Neural cell (in vitro differentiated cells): ENCODE data around the gene NRIP3. TPM values are rescaled to one million over a fixed set of nuclear protein-coding genes. Genes with fewer than 3 reads are reported as not detected.

ENCODE experiments used
- H2AFZ ChIP-seq: fragments of 200-600, 300-800 bp; sonication (generic), shearing (Covaris generic); 2 replicates; pipeline ENCODE4 v1.6.0; 2014; ENCODE audit warnings: low read depth, mild to moderate bottlenecking, antibody characterized with exemption, low read length, moderate library complexity
- H3F3A ChIP-seq: fragments of 200-600 bp; shearing (Covaris generic); 2 replicates; pipeline ENCODE4 v1.6.1; 2016; ENCODE audit warnings: mild to moderate bottlenecking, moderate library complexity, mixed read lengths, antibody characterized with exemption, low read length; ENCODE audit not compliant: insufficient read depth, poor library complexity, severe bottlenecking
- H3K27ac ChIP-seq: fragments of 200-600, 300-800 bp; sonication (generic), shearing (Covaris generic); 2 replicates; pipeline ENCODE4 v1.5.1; 2014; ENCODE audit warnings: mild to moderate bottlenecking, low read length, moderate library complexity
- H3K27me3 ChIP-seq: fragments of 300-800, 200-600 bp; sonication (generic), shearing (Covaris generic); 2 replicates; pipeline ENCODE4 v1.6.0; 2014; ENCODE audit warnings: mild to moderate bottlenecking, low read depth, low read length, moderate library complexity; ENCODE audit not compliant: insufficient read depth
- H3K36me3 ChIP-seq: fragments of 300-800, 200-600 bp; sonication (generic), shearing (Covaris generic); 2 replicates; pipeline ENCODE4 v1.5.1; 2014; ENCODE audit warnings: mild to moderate bottlenecking, antibody characterized with exemption, low read length, moderate library complexity; ENCODE audit not compliant: insufficient read depth
- H3K4me2 ChIP-seq: fragments of 300-800, 200-600 bp; sonication (generic), shearing (Covaris generic); 2 replicates; pipeline ENCODE4 v1.6.0; 2014; ENCODE audit warnings: mild to moderate bottlenecking, low read length
- H3K4me3 ChIP-seq: fragments of 300-800, 200-600 bp; sonication (generic), shearing (Covaris generic); 2 replicates; pipeline ENCODE4 v1.5.1; 2014; ENCODE audit warnings: mild to moderate bottlenecking, low read length, moderate library complexity
- H3K79me2 ChIP-seq: fragments of 200-600 bp; shearing (Covaris generic); replicated peaks from 2 replicates; pipeline ENCODE4 v1.6.0; 2014; ENCODE audit warnings: mild to moderate bottlenecking, low read length, moderate library complexity; ENCODE audit not compliant: insufficient read depth
- H3K9ac ChIP-seq: fragments of 300-800, 200-600 bp; sonication (generic), shearing (Covaris generic); 2 replicates; pipeline ENCODE4 v1.6.1; 2016; ENCODE audit warnings: mild to moderate bottlenecking, low read length, mixed read lengths
- H3K9me2 ChIP-seq: fragments of 200-600 bp; shearing (Covaris generic); 2 replicates; pipeline ENCODE4 v1.6.1; 2016; ENCODE audit warnings: mild to moderate bottlenecking, low read length, mixed read lengths; ENCODE audit not compliant: insufficient read depth
- H3K9me3 ChIP-seq: fragments of 200-600, 300-800 bp; sonication (generic), shearing (Covaris generic); 2 replicates; pipeline ENCODE4 v1.6.1; 2016; ENCODE audit warnings: mild to moderate bottlenecking, mixed run types, low read length, moderate library complexity, mixed read lengths
- H4K20me1 ChIP-seq: fragments of 200-600 bp; shearing (Covaris generic); 2 replicates; pipeline ENCODE4 v1.6.1; 2016; ENCODE audit warnings: mild to moderate bottlenecking, mixed run types; ENCODE audit not compliant: insufficient read depth
- EP300 ChIP-seq: fragments of 450-650 bp; conservative IDR thresholded peaks from 2 replicates; pipeline ENCODE4 v1.6.1; 2014; ENCODE audit warnings: antibody characterized with exemption, mild to moderate bottlenecking, moderate library complexity; ENCODE audit not compliant: poor library complexity, severe bottlenecking
- EZH2 ChIP-seq: fragments of 200-600, 300-800 bp; shearing (Covaris generic), sonication (generic); IDR thresholded peaks from 2 replicates; pipeline ENCODE4 v1.6.1; 2014; ENCODE audit warnings: antibody characterized with exemption, low read length, borderline replicate concordance, mild to moderate bottlenecking; ENCODE audit not compliant: insufficient read depth, poor library complexity, severe bottlenecking
- MXI1 ChIP-seq: fragments of 450-650 bp; conservative IDR thresholded peaks from 2 replicates; pipeline ENCODE4 v1.6.1; 2014; ENCODE audit warnings: antibody characterized with exemption, mild to moderate bottlenecking; ENCODE audit not compliant: poor library complexity, severe bottlenecking
- POLR2AphosphoS5 ChIP-seq: IDR thresholded peaks from 2 replicates; pipeline ENCODE4 v1.6.1; 2012
- RAD21 ChIP-seq: fragments of 450-650 bp; conservative IDR thresholded peaks from 2 replicates; pipeline ENCODE4 v1.6.1; 2014; ENCODE audit warnings: antibody characterized with exemption, mild to moderate bottlenecking, moderate library complexity
- SMC3 ChIP-seq: fragments of 450-650 bp; conservative IDR thresholded peaks from 2 replicates; pipeline ENCODE4 v1.6.1; 2014; ENCODE audit warnings: antibody characterized with exemption, mild to moderate bottlenecking, moderate library complexity; ENCODE audit not compliant: poor library complexity
- TAF1 ChIP-seq: IDR thresholded peaks from 2 replicates; pipeline ENCODE4 v1.6.1; 2012; ENCODE audit warnings: low read depth
- polyA plus RNA-seq: library from polyadenylated mRNA; depleted of rRNA; stranded (reverse); fragments of >200 nt; gene quantifications from 2 replicates; pipeline ENCODE4 v1.2.3, GENCODE V29; 2014
- TF ChIP-seq, protein P1 (sequence below): IDR thresholded peaks from 2 replicates; pipeline ENCODE4 v1.6.1; 2012; ENCODE audit warnings: borderline replicate concordance
- TF ChIP-seq, protein P2 (sequence below): fragments of 450-650 bp; IDR thresholded peaks from 2 replicates; pipeline ENCODE4 v1.5.1; 2014; ENCODE audit warnings: antibody characterized with exemption, mild to moderate bottlenecking, moderate library complexity; ENCODE audit not compliant: poor library complexity, severe bottlenecking

Gene NRIP3
- polyA plus RNA-seq, 1 donor from 2014 or later, result 8.8 TPM

DNA sequence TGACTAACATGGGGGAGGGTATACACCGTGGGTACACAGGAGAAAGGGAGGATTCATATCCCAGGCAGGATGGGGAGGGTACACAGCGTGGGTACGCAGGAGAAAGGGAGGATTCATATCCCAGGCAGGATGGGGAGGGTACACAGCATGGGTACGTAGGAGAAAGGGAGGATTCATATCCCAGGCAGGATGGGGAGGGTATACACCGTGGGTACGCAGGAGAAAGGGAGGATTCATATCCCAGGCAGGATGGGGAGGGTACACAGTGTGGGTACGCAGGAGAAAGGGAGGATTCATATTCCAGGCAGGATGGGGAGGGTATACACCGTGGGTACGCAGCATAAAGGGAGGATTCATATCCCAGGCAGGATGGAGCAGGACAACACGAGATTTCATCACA lies 36.6 kb upstream of the NRIP3 start:
- Histone ChIP-seq H3K36me3 (no peaks in the 10 kb centered on the region), H3K9me2 (no peaks in the 10 kb centered on the region), H4K20me1 (no peaks in the 10 kb centered on the region), H2AFZ (no peak overlapping the region), H3F3A (no peaks in the 10 kb centered on the region), H3K79me2 (no peaks in the 10 kb centered on the region), H3K9ac (no peak overlapping the region), H3K4me3 (no peak overlapping the region), H3K9me3 (no peaks in the 10 kb centered on the region), H3K27me3 (peaks cover 5% of the 10 kb centered on the region), H3K4me2 (no peak overlapping the region), H3K27ac (no peak overlapping the region)
- TF ChIP-seq EZH2, result no peak
- no peak for TF ChIP-seq TAF1
- TF ChIP-seq, protein P1, sequence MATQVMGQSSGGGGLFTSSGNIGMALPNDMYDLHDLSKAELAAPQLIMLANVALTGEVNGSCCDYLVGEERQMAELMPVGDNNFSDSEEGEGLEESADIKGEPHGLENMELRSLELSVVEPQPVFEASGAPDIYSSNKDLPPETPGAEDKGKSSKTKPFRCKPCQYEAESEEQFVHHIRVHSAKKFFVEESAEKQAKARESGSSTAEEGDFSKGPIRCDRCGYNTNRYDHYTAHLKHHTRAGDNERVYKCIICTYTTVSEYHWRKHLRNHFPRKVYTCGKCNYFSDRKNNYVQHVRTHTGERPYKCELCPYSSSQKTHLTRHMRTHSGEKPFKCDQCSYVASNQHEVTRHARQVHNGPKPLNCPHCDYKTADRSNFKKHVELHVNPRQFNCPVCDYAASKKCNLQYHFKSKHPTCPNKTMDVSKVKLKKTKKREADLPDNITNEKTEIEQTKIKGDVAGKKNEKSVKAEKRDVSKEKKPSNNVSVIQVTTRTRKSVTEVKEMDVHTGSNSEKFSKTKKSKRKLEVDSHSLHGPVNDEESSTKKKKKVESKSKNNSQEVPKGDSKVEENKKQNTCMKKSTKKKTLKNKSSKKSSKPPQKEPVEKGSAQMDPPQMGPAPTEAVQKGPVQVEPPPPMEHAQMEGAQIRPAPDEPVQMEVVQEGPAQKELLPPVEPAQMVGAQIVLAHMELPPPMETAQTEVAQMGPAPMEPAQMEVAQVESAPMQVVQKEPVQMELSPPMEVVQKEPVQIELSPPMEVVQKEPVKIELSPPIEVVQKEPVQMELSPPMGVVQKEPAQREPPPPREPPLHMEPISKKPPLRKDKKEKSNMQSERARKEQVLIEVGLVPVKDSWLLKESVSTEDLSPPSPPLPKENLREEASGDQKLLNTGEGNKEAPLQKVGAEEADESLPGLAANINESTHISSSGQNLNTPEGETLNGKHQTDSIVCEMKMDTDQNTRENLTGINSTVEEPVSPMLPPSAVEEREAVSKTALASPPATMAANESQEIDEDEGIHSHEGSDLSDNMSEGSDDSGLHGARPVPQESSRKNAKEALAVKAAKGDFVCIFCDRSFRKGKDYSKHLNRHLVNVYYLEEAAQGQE, result no peak
- TF ChIP-seq RAD21, result no peak
- no peak for TF ChIP-seq SMC3
- TF ChIP-seq, protein P2, sequence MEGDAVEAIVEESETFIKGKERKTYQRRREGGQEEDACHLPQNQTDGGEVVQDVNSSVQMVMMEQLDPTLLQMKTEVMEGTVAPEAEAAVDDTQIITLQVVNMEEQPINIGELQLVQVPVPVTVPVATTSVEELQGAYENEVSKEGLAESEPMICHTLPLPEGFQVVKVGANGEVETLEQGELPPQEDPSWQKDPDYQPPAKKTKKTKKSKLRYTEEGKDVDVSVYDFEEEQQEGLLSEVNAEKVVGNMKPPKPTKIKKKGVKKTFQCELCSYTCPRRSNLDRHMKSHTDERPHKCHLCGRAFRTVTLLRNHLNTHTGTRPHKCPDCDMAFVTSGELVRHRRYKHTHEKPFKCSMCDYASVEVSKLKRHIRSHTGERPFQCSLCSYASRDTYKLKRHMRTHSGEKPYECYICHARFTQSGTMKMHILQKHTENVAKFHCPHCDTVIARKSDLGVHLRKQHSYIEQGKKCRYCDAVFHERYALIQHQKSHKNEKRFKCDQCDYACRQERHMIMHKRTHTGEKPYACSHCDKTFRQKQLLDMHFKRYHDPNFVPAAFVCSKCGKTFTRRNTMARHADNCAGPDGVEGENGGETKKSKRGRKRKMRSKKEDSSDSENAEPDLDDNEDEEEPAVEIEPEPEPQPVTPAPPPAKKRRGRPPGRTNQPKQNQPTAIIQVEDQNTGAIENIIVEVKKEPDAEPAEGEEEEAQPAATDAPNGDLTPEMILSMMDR, result no peak
- TF ChIP-seq EP300, result no peak
- no peak for TF ChIP-seq POLR2AphosphoS5
- no peak for TF ChIP-seq MXI1

DNA sequence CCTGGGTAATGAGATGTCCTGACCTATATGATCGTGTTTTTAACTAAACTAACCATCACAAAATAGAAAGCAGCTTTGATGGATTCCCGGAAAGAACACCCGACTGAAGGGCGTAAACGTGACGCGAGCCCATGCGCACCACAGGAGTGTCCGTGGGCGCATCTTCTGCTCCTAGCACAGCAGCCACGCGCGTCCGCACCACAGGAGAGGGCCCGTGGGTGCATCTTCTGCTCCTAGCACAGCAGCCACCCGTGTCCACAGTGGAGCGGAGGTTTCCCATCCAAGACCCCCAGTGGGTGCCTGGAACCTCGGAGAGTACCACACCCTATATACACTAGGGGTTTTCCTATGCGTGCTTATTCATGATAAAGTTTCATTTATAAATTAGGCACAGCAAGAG lies 36.1 kb upstream of the NRIP3 start:
- H3K9ac ChIP-seq, result no peak overlapping the region
- no peak overlapping the region for H3K4me2 ChIP-seq
- peaks cover 5% of the 10 kb centered on the region for H3K27me3 ChIP-seq
- no peak overlapping the region for H3K4me3 ChIP-seq
- H3K9me2 ChIP-seq, result no peaks in the 10 kb centered on the region
- no peaks in the 10 kb centered on the region for H3K9me3 ChIP-seq
- no peaks in the 10 kb centered on the region for H3K36me3 ChIP-seq
- no peaks in the 10 kb centered on the region for H3K79me2 ChIP-seq
- no peak overlapping the region for H2AFZ ChIP-seq
- H3F3A ChIP-seq, result no peaks in the 10 kb centered on the region
- TF ChIP-seq, protein P2, result no peak
- TF ChIP-seq EZH2, result no peak
- TF ChIP-seq SMC3, result no peak
- no peak for TF ChIP-seq MXI1
- no peak for TF ChIP-seq TAF1
- no peak for TF ChIP-seq POLR2AphosphoS5
- TF ChIP-seq RAD21, result no peak
- no peak for TF ChIP-seq EP300
- TF ChIP-seq, protein P1, result no peak
- H3K27ac ChIP-seq, result no peak overlapping the region
- H4K20me1 ChIP-seq, result no peaks in the 10 kb centered on the region
